ENCODE measurements around the gene KCNN2.

DNA sequence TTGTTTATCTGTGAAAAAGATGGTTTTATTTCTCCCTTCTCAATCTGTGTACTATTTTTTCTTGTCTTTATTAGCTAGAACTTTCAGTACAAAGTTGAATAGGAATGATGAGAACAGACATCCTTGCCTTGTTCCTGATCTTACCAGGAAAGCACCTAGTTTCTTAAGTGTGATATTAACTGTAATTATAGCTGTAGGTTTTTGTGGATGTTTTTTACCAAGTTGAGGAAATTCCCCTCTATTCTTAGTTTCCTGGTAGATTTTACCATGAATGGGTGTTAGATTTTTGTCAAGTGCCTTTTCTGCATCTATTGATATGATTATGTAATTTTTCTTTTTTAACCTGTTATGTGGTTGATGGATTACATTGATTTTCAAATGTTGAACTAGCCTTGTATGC is 68.7 kb downstream of the KCNN2 start:
- TF ChIP-seq CTCF (IDR thresholded peaks at IDR 0.05 in 4 of 5, conservative IDR thresholded peaks at IDR 0.05 in 1 of 5) (no peak), POLR2A (IDR thresholded peaks at IDR 0.05) (no peak)
